GM18907 (cell line): ENCODE data around the gene ZNF576.
"Not testable (repeated sequence)": the region's sequence is repeated elsewhere in the genome, so short reads cannot be mapped to it uniquely, and the experiment has no call there.

Experiments
- ATAC-seq: cut with Tn5 transposase; IDR thresholded peaks from one replicate; pipeline ENCODE4 v1.9.1; 2021; ENCODE audit warnings: mild to moderate bottlenecking, moderate library complexity; ENCODE audit not compliant: unreplicated experiment

The ZNF576 gene

DNA sequence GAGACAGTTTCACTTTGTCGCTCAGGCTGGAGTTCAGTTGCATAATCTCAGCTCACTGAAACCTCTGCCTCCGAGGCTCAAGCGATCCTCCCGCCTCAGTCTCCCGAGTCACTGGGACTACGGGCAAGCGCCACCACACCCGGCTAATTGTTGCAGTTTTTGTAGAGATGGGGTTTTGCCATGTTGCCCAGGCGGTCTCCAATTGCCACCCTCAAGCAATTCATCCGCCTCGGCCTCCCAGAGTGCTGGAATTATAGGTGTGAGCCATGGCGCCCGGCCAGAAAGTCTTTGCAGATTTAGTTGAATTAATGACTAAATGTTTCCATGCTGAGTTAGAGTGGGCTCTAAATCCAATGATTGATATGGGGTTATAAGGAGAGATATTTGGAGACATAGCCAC lies 47.8 kb downstream of the ZNF576 start:
- ATAC-seq, result no peak

DNA sequence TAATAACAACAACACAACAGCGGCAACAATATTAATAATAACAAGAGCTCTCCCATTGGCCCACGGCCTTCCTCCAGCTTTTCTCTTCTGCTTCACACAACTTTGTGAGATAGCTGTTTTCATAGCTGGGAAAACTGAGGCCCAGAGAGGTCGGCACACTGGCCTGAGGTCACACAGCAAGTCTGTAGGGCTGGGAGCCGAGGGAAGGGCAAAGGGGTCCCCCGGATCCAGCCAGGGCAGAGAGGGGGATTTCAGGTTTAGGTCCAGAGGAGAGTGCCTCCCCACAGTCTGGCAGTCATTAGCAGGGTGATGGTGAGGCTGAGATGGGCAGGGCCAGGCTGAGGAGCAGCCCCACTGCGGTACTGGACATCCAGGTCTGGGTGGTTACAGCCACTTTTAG lies 52.2 kb downstream of the ZNF576 start:
- no peak for ATAC-seq

- no peak for ATAC-seq
These were observed 53.1 kb downstream of the ZNF576 start for GRCh38 chr19:43649514-43649913.

GRCh38 chr19:43650276-43650675 lies 53.9 kb downstream of the ZNF576 start:
- ATAC-seq, result not testable (repeated sequence)
